ENCODE data around the gene ZC3H12D.

The ZC3H12D gene

GRCh38 chr6:149439626-149440025 lies 45.2 kb downstream of the ZC3H12D start:
- Mint-ChIP-seq H3K27ac (no peak overlapping the region), H3K9me3 (no peaks in the 10 kb centered on the region), H3K4me1 (peaks cover 52% of the 10 kb centered on the region), H3K4me3 (peak overlapping the region; percentile 39), H3K36me3 (ENCODE audit: low read depth) (no peaks in the 10 kb centered on the region), H3K27me3 (ENCODE audit: low read depth, poor library complexity) (peaks cover 20% of the 10 kb centered on the region)
- no peak for TF ChIP-seq CTCF (IDR thresholded peaks at IDR 0.05)
- no peak for DNase-seq

DNA sequence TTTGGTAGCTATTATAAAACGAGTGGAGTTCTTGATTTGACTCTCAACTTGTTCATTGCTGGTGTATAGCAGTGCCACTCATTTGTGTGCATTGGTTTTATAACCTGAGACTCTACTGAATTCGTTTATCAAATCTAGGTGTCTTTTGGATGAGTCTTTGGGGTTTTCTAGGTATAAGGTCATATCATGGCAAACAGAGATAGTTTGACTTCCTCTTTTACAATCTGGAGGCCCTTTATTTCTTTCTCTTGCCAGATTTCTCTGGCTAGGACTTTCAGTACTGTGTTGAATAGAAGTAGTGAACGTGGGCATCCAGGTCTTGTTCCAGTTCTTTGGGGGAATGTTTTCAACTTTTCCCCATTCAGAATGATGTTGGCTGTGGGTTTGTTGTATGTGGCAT lies 46.0 kb downstream of the ZC3H12D start:
- peaks cover 51% of the 10 kb centered on the region for H3K4me1 Mint-ChIP-seq
- H3K36me3 Mint-ChIP-seq (ENCODE audit: low read depth) = no peaks in the 10 kb centered on the region
- TF ChIP-seq CTCF (IDR thresholded peaks at IDR 0.05) = no peak
- no peaks in the 10 kb centered on the region for H3K9me3 Mint-ChIP-seq
- H3K27me3 Mint-ChIP-seq (ENCODE audit: low read depth, poor library complexity) = peaks cover 23% of the 10 kb centered on the region
- DNase-seq = no peak
- no peak overlapping the region for H3K4me3 Mint-ChIP-seq
- no peak overlapping the region for H3K27ac Mint-ChIP-seq

GRCh38 chr6:149437212-149437611 lies 47.6 kb downstream of the ZC3H12D start:
- TF ChIP-seq CTCF (IDR thresholded peaks at IDR 0.05) = no peak
- H3K36me3 Mint-ChIP-seq (ENCODE audit: low read depth) = no peaks in the 10 kb centered on the region
- no peak for DNase-seq
- H3K27ac Mint-ChIP-seq = no peak overlapping the region
- H3K4me1 Mint-ChIP-seq = peaks cover 34% of the 10 kb centered on the region
- no peak overlapping the region for H3K4me3 Mint-ChIP-seq
- H3K27me3 Mint-ChIP-seq (ENCODE audit: low read depth, poor library complexity) = peaks cover 22% of the 10 kb centered on the region
- H3K9me3 Mint-ChIP-seq = no peaks in the 10 kb centered on the region

DNA sequence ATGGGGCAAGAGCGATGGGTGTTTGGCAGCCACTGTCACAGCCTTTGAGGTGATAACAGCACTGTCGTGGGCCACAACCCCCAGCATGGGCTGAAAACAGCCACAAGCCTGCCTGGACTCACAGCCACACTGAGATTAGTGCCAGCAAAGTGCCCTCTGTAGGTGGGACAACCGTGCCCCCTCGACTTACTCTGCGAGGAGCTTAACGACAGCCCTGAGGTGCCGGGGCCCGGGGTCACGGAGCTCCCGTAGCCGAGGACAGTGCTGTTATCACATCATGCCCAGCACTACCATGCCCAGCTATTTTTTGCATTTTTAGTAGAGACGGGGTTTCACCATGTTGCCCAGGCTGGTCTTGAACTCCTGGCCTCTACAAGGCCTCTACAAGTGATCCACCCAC lies 48.2 kb downstream of the ZC3H12D start:
- TF ChIP-seq CTCF (IDR thresholded peaks at IDR 0.05) = no peak
- Mint-ChIP-seq H3K4me3 (no peak overlapping the region), H3K27me3 (ENCODE audit: low read depth, poor library complexity) (peaks cover 21% of the 10 kb centered on the region), H3K36me3 (ENCODE audit: low read depth) (no peaks in the 10 kb centered on the region), H3K4me1 (peaks cover 32% of the 10 kb centered on the region), H3K27ac (no peak overlapping the region), H3K9me3 (no peaks in the 10 kb centered on the region)
- no peak for DNase-seq

GRCh38 chr6:149435919-149436586 lies 48.8 kb downstream of the ZC3H12D start:
- Mint-ChIP-seq H3K4me1 (peaks cover 26% of the 10 kb centered on the region), H3K9me3 (no peaks in the 10 kb centered on the region), H3K27ac (no peak overlapping the region), H3K4me3 (no peak overlapping the region), H3K27me3 (ENCODE audit: low read depth, poor library complexity) (peaks cover 18% of the 10 kb centered on the region), H3K36me3 (ENCODE audit: low read depth) (no peaks in the 10 kb centered on the region)
- DNase-seq = no peak
- no peak for TF ChIP-seq CTCF (IDR thresholded peaks at IDR 0.05)

- Mint-ChIP-seq H3K4me3 (no peak overlapping the region), H3K36me3 (ENCODE audit: low read depth) (no peaks in the 10 kb centered on the region), H3K27me3 (ENCODE audit: low read depth, poor library complexity) (peaks cover 10% of the 10 kb centered on the region), H3K9me3 (no peaks in the 10 kb centered on the region), H3K27ac (no peak overlapping the region), H3K4me1 (peaks cover 9% of the 10 kb centered on the region)
- no peak for DNase-seq
- TF ChIP-seq CTCF (IDR thresholded peaks at IDR 0.05) = no peak
Measured at GRCh38 chr6:149433881-149434280, 50.9 kb downstream of the ZC3H12D start.

Measured in nephron progenitor cell (in vitro differentiated cells).